Retinal pigment epithelial cell (primary cell): ENCODE measurements around the gene AK2.
"Not testable (repeated sequence)": the region's sequence is repeated elsewhere in the genome, so short reads cannot be mapped to it uniquely, and the experiment has no call there.

Experiments used
- DNase-seq: peaks from one replicate; pipeline ENCODE4 v3.0.0-alpha.2; 2010; ENCODE audit warnings: low read depth
- H3K4me3 ChIP-seq: 2 replicates; pipeline ENCODE4 v1.5.1; 2011; ENCODE audit warnings: mild to moderate bottlenecking, low read length, control low read depth, moderate library complexity
- CTCF ChIP-seq: conservative IDR thresholded peaks from 2 replicates; pipeline ENCODE4 v1.5.1; 2011; ENCODE audit warnings: low read depth, low read length, control low read depth, inconsistent platforms

The AK2 gene

DNA sequence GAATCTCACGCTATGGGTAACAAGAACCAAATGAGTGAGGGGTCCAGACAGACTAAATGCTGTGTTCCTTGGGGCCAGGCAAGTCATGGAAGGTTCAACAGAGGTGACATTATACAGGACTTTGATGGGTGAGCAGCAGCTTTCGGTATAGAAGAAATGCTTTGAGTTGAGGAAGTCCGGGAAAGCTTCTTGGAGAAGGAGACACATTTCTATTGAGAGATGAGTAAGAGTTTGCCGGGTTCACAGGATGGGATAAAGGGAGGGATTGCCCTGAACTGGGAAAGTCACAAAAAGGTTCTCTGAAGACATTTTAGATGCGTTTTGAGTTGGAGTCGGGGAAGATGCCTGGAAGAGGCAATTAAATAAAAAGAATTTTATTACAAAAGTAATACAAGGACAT, 43.7 kb upstream of the AK2 start:
- peak overlapping the region; percentile 84 for H3K4me3 ChIP-seq
- no peak for DNase-seq
- TF ChIP-seq CTCF = no peak

- H3K4me3 ChIP-seq = no peak overlapping the region
- DNase-seq = no peak
- no peak for TF ChIP-seq CTCF
These were observed 41.4 kb upstream of the AK2 start for GRCh38 chr1:33078030-33078591.

DNA sequence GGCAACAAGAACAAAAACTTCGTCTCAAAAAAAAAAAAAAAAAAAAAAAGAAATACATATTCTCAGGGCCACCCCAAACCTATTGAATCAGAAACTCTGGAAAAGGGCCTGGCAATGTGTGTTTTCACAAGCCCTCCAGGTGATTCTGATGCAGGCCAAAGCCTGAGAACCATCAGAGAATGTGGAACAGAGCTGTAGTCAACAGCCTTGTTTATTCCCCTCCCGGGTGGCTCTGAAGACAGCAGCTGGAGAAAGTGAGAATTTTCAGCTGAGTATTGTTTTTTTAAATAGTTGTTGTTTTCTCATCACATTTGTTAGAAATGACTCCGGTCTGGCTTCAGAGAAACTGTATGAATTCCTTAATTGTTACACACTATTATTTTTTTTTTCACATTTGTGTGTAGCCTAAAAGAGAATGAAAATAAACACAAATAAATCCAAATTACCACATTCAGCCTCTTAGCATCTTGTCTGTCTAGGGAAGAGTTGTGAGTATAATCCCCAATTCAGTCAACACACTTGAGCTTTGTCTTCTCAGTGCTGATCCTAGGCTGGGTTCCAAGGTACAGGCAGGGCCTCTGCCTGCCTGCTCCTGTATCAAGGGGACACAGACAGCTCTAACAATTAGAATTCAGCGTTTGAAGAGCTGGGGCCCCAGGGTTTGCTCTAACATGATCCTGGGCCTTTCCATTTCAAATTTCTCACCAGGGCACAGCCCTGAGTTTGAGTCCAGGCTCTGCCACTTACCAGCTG, 37.7 kb upstream of the AK2 start:
- H3K4me3 ChIP-seq = no peak overlapping the region
- DNase-seq = no peak
- TF ChIP-seq CTCF = no peak

- no peak for DNase-seq
- TF ChIP-seq CTCF = no peak
- H3K4me3 ChIP-seq = no peak overlapping the region
These were observed 36.0 kb upstream of the AK2 start for GRCh38 chr1:33072707-33073106.

GRCh38 chr1:33070628-33071027, 33.9 kb upstream of the AK2 start:
- H3K4me3 ChIP-seq = no peak overlapping the region
- no peak for TF ChIP-seq CTCF
- no peak for DNase-seq

DNA sequence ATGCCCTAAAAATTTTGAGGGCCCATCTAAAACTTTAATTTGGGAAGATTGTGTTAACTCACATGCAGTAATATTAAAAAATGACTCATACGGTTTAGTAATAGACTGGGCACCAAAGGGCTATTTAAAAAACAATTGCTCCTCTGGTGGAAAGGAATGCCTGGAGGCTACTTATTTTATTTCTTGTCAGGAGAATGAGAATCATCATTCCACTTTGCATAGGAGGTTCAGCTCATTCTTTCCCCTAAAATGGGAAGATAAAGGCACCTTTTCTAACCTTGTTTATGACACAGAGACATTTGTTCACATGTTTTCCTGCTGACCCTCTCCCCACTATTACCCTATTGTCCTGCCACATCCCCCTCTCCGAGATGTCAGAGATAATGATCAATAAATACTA, 31.4 kb upstream of the AK2 start:
- not testable (repeated sequence) for DNase-seq, H3K4me3 ChIP-seq

GRCh38 chr1:33066477-33066876, 29.8 kb upstream of the AK2 start:
- DNase-seq, H3K4me3 ChIP-seq: not testable (repeated sequence)

DNA sequence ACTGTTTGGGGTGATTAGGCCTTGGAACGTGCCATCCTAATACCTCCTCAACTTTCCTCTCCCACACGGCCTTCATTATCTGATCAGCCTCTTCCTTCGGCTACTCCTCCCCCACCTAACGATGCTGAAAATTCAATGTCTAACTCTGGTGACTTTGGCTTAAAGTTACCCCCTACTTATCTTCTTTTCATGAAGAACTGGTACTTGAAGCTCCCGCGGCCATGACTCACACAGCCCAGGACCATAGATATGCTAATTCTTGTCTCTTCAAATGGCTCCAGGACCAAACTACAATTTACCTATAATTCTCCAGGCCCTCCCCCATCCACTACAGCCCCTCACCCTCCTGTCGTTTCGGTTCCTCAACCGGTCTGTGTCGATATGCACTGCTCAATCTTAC, 28.6 kb upstream of the AK2 start:
- TF ChIP-seq CTCF = no peak
- H3K4me3 ChIP-seq = no peak overlapping the region
- DNase-seq = no peak

GRCh38 chr1:33064284-33064683, 27.6 kb upstream of the AK2 start:
- H3K4me3 ChIP-seq, DNase-seq: not testable (repeated sequence)
